Mesangial cell (primary cell): Measurements from ENCODE around the gene MAGEA9B. TPM values are rescaled to one million over a fixed set of nuclear protein-coding genes. Genes with fewer than 3 reads are reported as not detected.

Experiments
- total RNA-seq: library from RNA; depleted of rRNA; stranded (reverse); fragments of >200 nt; gene quantifications from 2 replicates; pipeline ENCODE4 v1.2.3, GENCODE V29; 2015

Gene MAGEA9B, protein sequence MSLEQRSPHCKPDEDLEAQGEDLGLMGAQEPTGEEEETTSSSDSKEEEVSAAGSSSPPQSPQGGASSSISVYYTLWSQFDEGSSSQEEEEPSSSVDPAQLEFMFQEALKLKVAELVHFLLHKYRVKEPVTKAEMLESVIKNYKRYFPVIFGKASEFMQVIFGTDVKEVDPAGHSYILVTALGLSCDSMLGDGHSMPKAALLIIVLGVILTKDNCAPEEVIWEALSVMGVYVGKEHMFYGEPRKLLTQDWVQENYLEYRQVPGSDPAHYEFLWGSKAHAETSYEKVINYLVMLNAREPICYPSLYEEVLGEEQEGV
- total RNA-seq: not detected in 2 replicates

DNA sequence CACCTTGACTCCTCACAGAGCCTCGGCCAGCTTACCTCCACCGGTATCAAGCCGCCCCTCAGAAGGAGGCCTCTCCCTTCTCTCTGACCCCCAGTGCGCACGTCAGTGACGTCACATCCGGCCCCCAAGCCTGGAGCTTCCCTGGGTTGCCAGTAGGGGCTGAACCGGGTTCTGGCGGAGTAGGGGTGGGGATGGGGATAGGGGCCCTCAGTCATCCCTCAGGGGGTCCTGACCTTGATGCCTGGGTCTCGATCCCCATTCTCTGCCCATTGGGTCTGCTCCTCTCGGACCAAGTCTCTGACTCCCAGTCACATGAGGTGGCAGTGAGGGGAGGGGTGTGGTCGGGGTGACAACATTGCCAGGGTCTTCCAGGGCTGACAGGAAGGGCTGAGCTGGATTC lies at the start of gene MAGEA9B:
Gene MAGEA9B (minus strand): TSS at position 101 of the 400 bp plus-strand sequence. CDS start 4,280 bp downstream, outside the sequence.

DNA sequence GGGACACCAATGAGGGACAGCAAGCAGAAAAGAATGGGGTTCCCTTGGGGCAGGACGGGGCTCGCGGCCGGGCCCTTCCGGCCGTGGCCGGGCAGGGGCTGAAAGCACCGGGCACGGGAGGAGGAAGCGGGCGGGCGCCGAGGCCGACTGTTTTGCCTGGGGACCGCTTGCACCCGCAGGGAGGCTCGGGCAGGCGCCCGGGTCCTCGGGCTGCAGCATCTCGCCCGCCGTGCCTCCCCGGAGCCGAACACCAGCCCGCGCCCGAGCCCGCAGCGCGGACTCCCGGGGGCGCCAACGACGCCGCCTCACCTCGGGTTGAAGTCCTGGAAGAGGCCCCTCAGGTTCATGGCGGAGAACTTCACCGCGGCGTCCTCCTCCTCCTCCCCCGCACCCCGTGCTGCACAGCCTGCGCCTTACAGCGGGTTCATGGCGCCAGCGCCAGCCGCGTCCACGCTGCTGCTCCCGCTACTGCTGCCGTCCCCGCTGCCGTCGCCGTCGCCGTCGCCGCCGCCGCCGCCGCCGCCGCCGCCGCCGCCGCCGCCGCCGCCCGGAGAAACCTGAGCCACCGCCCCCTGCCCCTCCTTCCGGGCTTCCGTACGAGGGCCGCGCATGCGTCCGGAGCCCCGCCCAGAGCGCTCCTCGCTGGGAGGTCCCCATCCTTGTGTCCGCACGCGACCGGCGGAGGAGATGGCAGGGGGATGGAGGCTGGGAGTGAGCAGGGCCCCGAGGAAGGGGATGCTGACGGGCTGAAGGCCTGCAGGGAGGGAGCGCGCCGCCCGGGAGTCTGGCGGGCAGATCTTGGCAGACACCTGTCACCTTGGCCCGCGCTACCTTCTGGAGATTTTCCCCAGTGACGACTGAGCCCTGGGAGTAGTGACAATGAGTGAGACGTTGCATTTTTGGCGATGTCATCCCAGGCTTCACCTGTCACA lies 44.2 kb upstream of the MAGEA9B start, which contains the start of gene TMEM185A:
Gene TMEM185A (minus strand): TSS at position 559 of the 932 bp plus-strand sequence. CDS start 212 bp downstream, at position 347.

DNA sequence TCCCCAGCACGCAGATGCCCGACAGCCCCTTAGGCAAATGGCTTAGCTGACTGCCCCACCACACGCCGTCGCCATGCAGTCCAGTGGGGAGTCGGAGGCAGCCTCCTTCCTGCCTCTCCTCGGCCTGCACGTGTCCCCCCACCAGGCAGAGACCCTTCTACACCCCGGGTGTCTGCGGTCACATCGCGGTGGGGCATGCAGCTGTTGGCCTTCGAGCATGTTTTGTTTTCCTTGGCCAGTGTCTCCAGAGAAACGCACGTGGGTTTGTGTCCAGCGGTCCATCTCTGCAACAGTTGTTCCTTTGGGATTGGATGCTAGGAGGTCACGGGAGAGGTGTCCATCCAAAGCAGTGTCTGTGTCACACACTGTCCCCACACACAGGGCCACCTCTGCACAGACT lies 8.0 kb upstream of the MAGEA9B start, which contains the start of gene HSFX2:
Gene HSFX2 (minus strand): TSS at position 101 of the 400 bp plus-strand sequence. CDS start 614 bp downstream, outside the sequence.

DNA sequence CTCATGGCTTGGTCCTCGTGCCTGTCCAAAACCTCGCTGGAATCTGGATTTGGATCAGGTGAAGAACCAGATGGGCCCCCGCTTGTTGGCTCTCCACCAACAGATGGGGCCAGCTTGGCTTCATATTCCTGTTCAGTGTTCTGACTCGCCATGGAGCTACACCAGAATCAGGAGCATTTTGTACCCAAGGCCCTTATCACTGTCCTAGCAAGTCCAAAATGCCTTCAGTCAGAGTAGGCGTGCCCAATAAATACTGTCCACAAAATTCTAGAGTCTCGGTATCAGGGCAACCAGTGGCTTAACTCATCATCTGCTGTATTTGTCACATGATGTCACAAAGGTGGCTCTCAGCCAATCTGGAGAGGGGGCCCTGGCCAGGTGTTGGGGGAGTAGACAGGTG lies 37.6 kb downstream of the MAGEA9B start, which contains the start of gene HSFX3:
Gene HSFX3 (minus strand): TSS at position 224 of the 400 bp plus-strand sequence. CDS start 72 bp downstream, at position 152.

DNA sequence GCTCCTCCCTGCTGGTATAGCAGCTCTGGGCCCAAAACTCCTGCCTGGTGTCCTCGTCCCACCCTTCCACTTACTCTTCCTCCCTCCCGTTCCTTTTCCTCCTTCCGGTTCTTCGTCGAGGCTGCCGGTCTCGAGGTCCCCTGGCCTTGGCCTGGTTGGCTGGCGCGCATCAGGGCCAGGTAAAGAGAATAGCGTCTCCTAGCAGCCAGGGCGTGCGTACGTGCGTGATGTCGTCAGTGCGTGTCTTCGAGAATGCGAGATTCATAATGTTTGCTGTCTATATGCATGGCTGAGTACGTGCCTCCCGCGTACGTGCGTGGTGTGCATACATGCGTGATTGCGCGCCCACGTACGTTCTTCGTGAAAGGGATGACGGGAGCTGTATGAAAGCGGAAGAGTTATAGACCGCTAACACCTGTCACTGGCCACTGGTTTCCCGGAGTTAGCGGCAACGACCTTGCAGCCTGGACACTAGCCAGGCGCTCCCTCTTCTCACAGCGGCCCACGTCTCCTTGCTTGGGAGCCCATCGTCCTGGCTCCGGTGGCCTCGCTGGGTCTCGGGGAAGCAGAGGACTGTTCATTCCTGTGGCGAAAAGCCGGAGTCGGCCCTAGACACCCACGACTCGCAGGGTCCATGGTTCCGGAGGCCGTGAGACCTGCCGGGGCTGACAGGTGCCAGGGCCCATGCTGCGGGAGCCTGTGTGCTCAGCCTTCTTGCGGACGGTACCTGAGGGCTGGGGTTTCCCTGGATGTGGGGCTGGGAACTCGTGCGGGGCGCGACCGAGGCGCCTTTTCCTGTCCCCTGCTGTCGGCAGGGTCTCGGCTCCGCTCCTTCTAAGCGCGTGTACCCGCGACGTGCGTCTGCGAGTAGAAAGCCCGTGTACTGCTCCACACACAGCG lies 46.4 kb downstream of the MAGEA9B start, which contains the start of gene EOLA1:
Gene EOLA1 (plus strand): TSS at position 392 of the 900 bp plus-strand sequence. CDS start 4,619 bp downstream, outside the sequence.

Other genes starting within 250 kb of the MAGEA9B start
- 42.2 and 53.2 TPM in 2 replicates for gene IDS, start 82.2 kb downstream of the MAGEA9B start, total RNA-seq
- gene EOLA1, start 46.4 kb downstream of the MAGEA9B start, total RNA-seq: 6.4 and 8.2 TPM in 2 replicates
- not detected in 2 replicates for gene HSFX3, start 37.5 kb downstream of the MAGEA9B start, total RNA-seq
- gene HSFX2, start 7.9 kb upstream of the MAGEA9B start, total RNA-seq: 0.25 TPM in 1 of 2 replicates, not detected in the other
- 9.1 and 14.6 TPM in 2 replicates for gene TMEM185A, start 44.3 kb upstream of the MAGEA9B start, total RNA-seq
- gene MAGEA11, start 124.6 kb upstream of the MAGEA9B start, total RNA-seq: not detected in 2 replicates
- 0.13 and 0.81 TPM in 2 replicates for gene HSFX1, start 186.6 kb upstream of the MAGEA9B start, total RNA-seq
- not detected in 2 replicates for gene MAGEA9, start 194.5 kb upstream of the MAGEA9B start, total RNA-seq